Thyroid gland (tissue), 4 donors: Measurements from ENCODE around the gene TUFT1. TPM values are rescaled to one million over a fixed set of nuclear protein-coding genes. Genes with fewer than 3 reads are reported as not detected.
A peak's percentile ranks its signal among the peaks of the same experiment; 100 is the strongest.
"Not testable (repeated sequence)": the region's sequence is repeated elsewhere in the genome, so short reads cannot be mapped to it uniquely, and the experiment has no call there.

Source experiments
- DNase-seq, 2 donors: peaks; one replicate each; pipeline ENCODE4 v3.0.0-alpha.2; 2019
- H3K27ac ChIP-seq, 3 donors: fragments of 200-600 bp; sonication (generic); 1 replicate in 2 of 3; 2 replicates in 1 of 3; pipeline ENCODE4 v1.5.1; 2016 to 2019; ENCODE audit warnings: mild to moderate bottlenecking in 1 of 3, moderate library complexity in 1 of 3
- H3K27me3 ChIP-seq: fragments of 200-600 bp; sonication (generic); one replicate; pipeline ENCODE4 v1.5.1; 2019
- H3K36me3 ChIP-seq, 2 donors: fragments of 200-600 bp; sonication (generic); one replicate each; pipeline ENCODE4 v1.5.1; 2016 to 2019
- H3K4me1 ChIP-seq, 2 donors: fragments of 200-600 bp; sonication (generic); one replicate each; pipeline ENCODE4 v1.5.1; 2017 to 2019
- H3K4me3 ChIP-seq, 3 donors: fragments of 200-600 bp; sonication (generic); replicated peaks in 1 of 3; 1 replicate in 2 of 3; 2 replicates in 1 of 3; pipeline ENCODE4 v1.5.1; 2016; ENCODE audit warnings: mild to moderate bottlenecking in 1 of 3
- H3K9me3 ChIP-seq: fragments of 200-600 bp; sonication (generic); one replicate; pipeline ENCODE4 v1.5.1; 2017
- CTCF ChIP-seq, 6 experiments: fragments of 200-600 bp in 3 of 6; fragments of 450-650 bp in 3 of 6; sonication (generic) in 3 of 6; IDR thresholded peaks; one replicate each; pipeline ENCODE4 v1.5.1; 2016 to 2019; ENCODE audit warnings: antibody characterized with exemption in 6 of 6, mild to moderate bottlenecking in 2 of 6, inconsistent platforms in 1 of 6, moderate library complexity in 1 of 6
- POLR2A ChIP-seq, 2 donors: fragments of 450-650 bp; IDR thresholded peaks; one replicate each; pipeline ENCODE4 v1.6.1; 2017; ENCODE audit warnings: antibody characterized with exemption in 2 of 2, mild to moderate bottlenecking in 2 of 2, moderate library complexity in 1 of 2
- WGBS, 2 donors: methylation state at CpG; one replicate each; pipeline ENCODE4 v1.1.5; 2017; 5-methylcytosine and 5-hydroxymethylcytosine counted together
- intact Hi-C: fragments of 100-400 bp; cut with DNase I; formaldehyde crosslinking; loops from one replicate; pipeline ENCODE4 v1.15.1; 2023
- total RNA-seq, 4 donors: library from RNA; depleted of rRNA; stranded (reverse); fragments of >200 nt; gene quantifications; one replicate each; pipeline ENCODE4 v1.2.3, GENCODE V29; 2016

The TUFT1 gene
- total RNA-seq, 4 donors from 2014 or later = 4.0 to 8.8 (median 5.0) TPM

DNA sequence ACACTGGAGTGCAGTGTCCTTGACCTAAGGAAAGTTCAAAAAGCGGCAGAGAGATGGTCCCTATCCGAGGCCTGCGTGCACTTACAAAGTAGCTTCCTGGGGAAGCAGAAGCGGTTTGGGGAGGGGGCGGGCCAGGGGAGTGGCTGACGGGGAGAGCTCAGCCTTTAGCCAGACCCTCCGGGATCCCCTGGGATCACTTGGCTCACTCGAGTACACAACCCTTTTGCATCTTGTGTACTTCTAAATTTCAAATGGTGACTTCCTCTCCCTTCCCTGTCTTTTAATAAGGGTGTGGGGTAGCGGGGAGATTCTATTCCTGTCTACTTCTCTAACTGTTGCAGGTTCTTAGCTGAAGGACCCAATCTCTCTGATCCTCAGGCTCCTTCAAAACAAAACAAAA is 53.6 kb downstream of the TUFT1 start:
- TF ChIP-seq CTCF (IDR thresholded peaks at IDR 0.05) (no peak), POLR2A (IDR thresholded peaks at IDR 0.05) (no peak)
- H3K27me3 ChIP-seq = no peaks in the 10 kb centered on the region
- DNase-seq = no peak
- H3K4me1 ChIP-seq = peaks cover 0 to 5% of the 10 kb centered on the region in 2 donors
- H3K36me3 ChIP-seq = no peaks in the 10 kb centered on the region
- intact Hi-C loops = loop anchor here (2.0 kb wide), 1 partner anchor 141 kb away; no protein-coding TSS in a partner anchor
- H3K4me3 ChIP-seq = no peak overlapping the region
- no peak overlapping the region for H3K27ac ChIP-seq
- WGBS, 2 donors = 22 to 25% methylated on average over 9 of the region's 9 CpGs
- no peaks in the 10 kb centered on the region for H3K9me3 ChIP-seq

DNA sequence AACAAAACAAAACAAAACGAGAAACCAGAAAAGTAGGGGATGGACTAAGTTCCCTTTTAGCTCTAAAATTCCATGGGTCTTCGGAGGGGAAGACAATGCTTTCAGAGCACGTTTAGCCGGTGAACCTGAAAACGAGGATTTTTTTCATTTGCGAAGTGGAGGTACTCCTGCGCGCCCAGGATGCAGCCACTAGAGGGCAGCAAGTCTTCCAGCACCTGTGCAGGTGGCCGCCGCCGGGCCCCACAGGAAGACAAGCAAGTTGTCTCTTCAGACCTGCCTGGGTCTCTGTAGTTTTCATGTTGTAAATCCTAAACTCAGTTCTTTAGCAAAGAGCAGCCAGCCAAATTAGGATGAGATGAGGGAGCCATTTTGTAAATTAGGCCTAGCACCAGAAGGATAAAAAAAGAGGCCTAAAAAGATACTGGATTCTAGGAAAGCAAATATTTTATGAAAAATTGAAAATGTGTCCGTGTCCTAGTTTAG is 54.1 kb downstream of the TUFT1 start:
- DNase-seq = peak; percentile 91 to 93
- 8 to 9% methylated on average over 12 of the region's 12 CpGs for WGBS, 2 donors
- Histone ChIP-seq H3K4me3 (no peak overlapping the region), H3K36me3 (no peaks in the 10 kb centered on the region), H3K27me3 (no peaks in the 10 kb centered on the region), H3K27ac (no peak overlapping the region), H3K9me3 (no peaks in the 10 kb centered on the region), H3K4me1 (peaks cover 0 to 5% of the 10 kb centered on the region in 2 donors)
- intact Hi-C loops = loop anchor here (2.0 kb wide), 1 partner anchor 141 kb away; no protein-coding TSS in a partner anchor
- peak; percentile 73 to 96 (median 85) for TF ChIP-seq CTCF (IDR thresholded peaks at IDR 0.05)
- no peak for TF ChIP-seq POLR2A (IDR thresholded peaks at IDR 0.05)

- Histone ChIP-seq H3K27ac (no peak overlapping the region), H3K27me3 (no peaks in the 10 kb centered on the region), H3K9me3 (no peaks in the 10 kb centered on the region), H3K4me3 (no peak overlapping the region), H3K36me3 (no peaks in the 10 kb centered on the region), H3K4me1 (peaks cover 0 to 5% of the 10 kb centered on the region in 2 donors)
- 76 to 78% methylated on average over 5 of the region's 5 CpGs for WGBS, 2 donors
- no peak for TF ChIP-seq POLR2A (IDR thresholded peaks at IDR 0.05)
- TF ChIP-seq CTCF (IDR thresholded peaks at IDR 0.05) = no peak
- intact Hi-C loops = no loop called here
- peak; percentile 55 to 61 for DNase-seq
Observed at GRCh38 chr1:151596166-151596953, 56.3 kb downstream of the TUFT1 start.

- 78 to 81% methylated on average over 5 of the region's 5 CpGs for WGBS, 2 donors
- H3K27me3 ChIP-seq, H3K4me1 ChIP-seq, H3K27ac ChIP-seq, H3K4me3 ChIP-seq, H3K36me3 ChIP-seq, intact Hi-C loops, H3K9me3 ChIP-seq, DNase-seq: not testable (repeated sequence)
Observed at GRCh38 chr1:151602550-151602949, 62.4 kb downstream of the TUFT1 start.

GRCh38 chr1:151604291-151604690 is 64.2 kb downstream of the TUFT1 start:
- DNase-seq = no peak
- Histone ChIP-seq H3K27me3 (no peaks in the 10 kb centered on the region), H3K4me3 (no peak overlapping the region), H3K9me3 (no peaks in the 10 kb centered on the region), H3K4me1 (no peaks in the 10 kb centered on the region), H3K36me3 (no peaks in the 10 kb centered on the region), H3K27ac (no peak overlapping the region)
- TF ChIP-seq POLR2A (IDR thresholded peaks at IDR 0.05) (no peak), CTCF (IDR thresholded peaks at IDR 0.05) (no peak)
- intact Hi-C loops = no loop called here
- 72 to 74% methylated on average over 2 of the region's 2 CpGs for WGBS, 2 donors
